ENCODE results near the gene PARP1.
"Not testable (repeated sequence)": the region's sequence is repeated elsewhere in the genome, so short reads cannot be mapped to it uniquely, and the experiment has no call there.

PARP1 gene

GRCh38 chr1:226432586-226433340, 24.9 kb upstream of the PARP1 start:
- H3K4me3 ChIP-seq (ENCODE audit: control insufficient read depth, low read depth, low read length) = no peak overlapping the region
- TF ChIP-seq CTCF (IDR thresholded peaks at IDR 0.05; ENCODE audit: control insufficient read depth, insufficient read depth, low read depth, low read length, missing control alignments) = no peak
- no peak for DNase-seq (ENCODE audit: low read depth)

GRCh38 chr1:226431898-226432297, 24.0 kb upstream of the PARP1 start:
- H3K4me3 ChIP-seq (ENCODE audit: control insufficient read depth, low read depth, low read length); DNase-seq (ENCODE audit: low read depth): not testable (repeated sequence)

GRCh38 chr1:226429858-226430715, 22.2 kb upstream of the PARP1 start:
- H3K4me3 ChIP-seq (ENCODE audit: control insufficient read depth, low read depth, low read length) = no peak overlapping the region
- no peak for DNase-seq (ENCODE audit: low read depth)
- TF ChIP-seq CTCF (IDR thresholded peaks at IDR 0.05; ENCODE audit: control insufficient read depth, insufficient read depth, low read depth, low read length, missing control alignments) = no peak

GRCh38 chr1:226428791-226429461, 21.0 kb upstream of the PARP1 start:
- H3K4me3 ChIP-seq (ENCODE audit: control insufficient read depth, low read depth, low read length) = no peak overlapping the region
- no peak for DNase-seq (ENCODE audit: low read depth)
- TF ChIP-seq CTCF (IDR thresholded peaks at IDR 0.05; ENCODE audit: control insufficient read depth, insufficient read depth, low read depth, low read length, missing control alignments) = no peak

GRCh38 chr1:226428348-226428747, 20.5 kb upstream of the PARP1 start:
- DNase-seq (ENCODE audit: low read depth) = no peak

GRCh38 chr1:226427131-226427530, 19.2 kb upstream of the PARP1 start:
- DNase-seq (ENCODE audit: low read depth) = no peak
- no peak overlapping the region for H3K4me3 ChIP-seq (ENCODE audit: control insufficient read depth, low read depth, low read length)
- TF ChIP-seq CTCF (IDR thresholded peaks at IDR 0.05; ENCODE audit: control insufficient read depth, insufficient read depth, low read depth, low read length, missing control alignments) = no peak

More at GRCh38 chr1:226428348-226428747, 20.5 kb upstream of the PARP1 start:
- H3K4me3 ChIP-seq (ENCODE audit: control insufficient read depth, low read depth, low read length) = no peak overlapping the region
- TF ChIP-seq CTCF (IDR thresholded peaks at IDR 0.05; ENCODE audit: control insufficient read depth, insufficient read depth, low read depth, low read length, missing control alignments) = no peak

GRCh38 chr1:226426395-226426794, 18.5 kb upstream of the PARP1 start:
- not testable (repeated sequence) for DNase-seq (ENCODE audit: low read depth); H3K4me3 ChIP-seq (ENCODE audit: control insufficient read depth, low read depth, low read length)

Data from AG09309 (cell line).